GM12891 (cell line): ENCODE results near the gene RNLS.

Experiments
- POLR2A ChIP-seq: IDR thresholded peaks from 2 replicates; pipeline ENCODE4 v1.6.1; 2011; ENCODE audit warnings: low read depth, low read length, control low read depth
- POLR2AphosphoS5 ChIP-seq: IDR thresholded peaks from 2 replicates; pipeline ENCODE4 v1.6.1; 2011; ENCODE audit warnings: low read depth, low read length, control low read depth

GRCh38 chr10:88244781-88245625 lies 338.1 kb downstream of the RNLS start:
- TF ChIP-seq POLR2AphosphoS5 (no peak), POLR2A (no peak)
